GM18870 (cell line): ENCODE results near the gene RPL22L1.
"Not testable (repeated sequence)": the region's sequence is repeated elsewhere in the genome, so short reads cannot be mapped to it uniquely, and the experiment has no call there.

Experiments
- ATAC-seq: cut with Tn5 transposase; IDR thresholded peaks from one replicate; pipeline ENCODE4 v1.9.1; 2021; ENCODE audit warnings: moderate library complexity; ENCODE audit not compliant: unreplicated experiment

The RPL22L1 gene

DNA sequence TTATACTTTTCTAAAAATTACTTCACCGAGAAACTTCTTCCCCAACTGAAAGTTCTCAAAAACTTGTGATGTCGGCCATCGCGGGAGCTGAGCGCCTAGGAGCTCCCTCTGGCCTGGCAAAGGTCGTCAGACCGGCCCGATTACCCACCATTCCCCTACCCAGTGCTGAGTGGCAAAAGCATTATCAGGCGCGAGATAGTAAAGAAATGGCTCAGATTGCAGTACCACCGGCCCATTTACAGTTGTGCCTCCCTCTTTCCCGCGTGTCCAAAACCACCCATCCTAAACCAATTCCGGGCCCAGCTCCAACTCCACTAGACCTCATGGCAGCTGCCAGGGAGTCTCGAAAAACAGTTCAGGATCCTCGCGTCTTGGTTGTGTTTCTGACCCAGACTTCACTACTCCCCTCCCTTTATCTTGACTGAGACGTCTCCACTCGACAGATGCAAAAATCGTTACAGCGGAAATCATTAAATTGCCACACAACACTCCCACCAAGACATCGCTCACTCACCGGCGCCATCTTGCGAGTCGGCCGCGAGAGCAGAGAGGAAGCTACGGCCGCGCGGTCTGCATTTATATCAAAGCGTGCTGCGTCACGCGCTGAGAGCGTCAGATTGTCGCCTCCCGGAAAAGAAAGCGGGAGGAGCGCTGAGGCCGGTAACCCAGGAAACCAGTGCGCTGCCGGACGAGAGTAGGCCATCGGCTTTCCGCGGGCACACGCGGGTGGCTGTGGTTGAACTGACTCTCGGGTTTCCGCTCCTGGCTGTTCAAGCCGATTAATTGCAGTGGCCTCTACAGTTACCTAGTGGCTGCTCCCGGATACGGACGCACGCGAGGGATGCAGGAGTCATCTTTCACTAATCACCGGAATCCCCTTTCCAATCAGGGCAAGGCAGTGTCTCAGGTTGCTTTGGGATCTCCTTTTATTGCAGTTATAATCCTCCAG lies at the start of gene RPL22L1:
Gene RPL22L1, minus strand, starts transcription at position 551 of the 949 bp plus-strand sequence. Its CDS starts 28 bp downstream, at position 523.
- ATAC-seq = peak; percentile 94

DNA sequence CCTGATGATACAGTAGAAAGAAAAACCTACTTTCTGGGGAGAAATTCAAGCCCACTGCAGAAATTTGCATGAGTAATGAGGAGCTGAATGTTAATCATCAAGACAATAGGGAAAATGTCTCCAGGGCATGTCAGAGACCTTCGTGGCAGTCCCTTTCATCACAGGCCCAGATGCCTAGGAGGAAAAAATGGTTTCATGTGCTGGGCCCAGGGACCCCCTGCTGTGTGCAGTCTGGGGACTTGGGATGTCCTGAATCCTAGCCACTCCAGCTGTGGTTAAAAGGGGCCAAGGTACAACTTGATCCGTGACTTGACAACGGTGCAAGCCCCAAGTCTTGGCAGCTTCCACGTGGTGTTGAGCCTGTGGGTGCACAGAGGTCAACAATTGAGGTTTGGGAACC lies 48.7 kb upstream of the RPL22L1 start:
- ATAC-seq = no peak

GRCh38 chr3:170914690-170915089 lies 44.7 kb upstream of the RPL22L1 start:
- ATAC-seq = no peak

DNA sequence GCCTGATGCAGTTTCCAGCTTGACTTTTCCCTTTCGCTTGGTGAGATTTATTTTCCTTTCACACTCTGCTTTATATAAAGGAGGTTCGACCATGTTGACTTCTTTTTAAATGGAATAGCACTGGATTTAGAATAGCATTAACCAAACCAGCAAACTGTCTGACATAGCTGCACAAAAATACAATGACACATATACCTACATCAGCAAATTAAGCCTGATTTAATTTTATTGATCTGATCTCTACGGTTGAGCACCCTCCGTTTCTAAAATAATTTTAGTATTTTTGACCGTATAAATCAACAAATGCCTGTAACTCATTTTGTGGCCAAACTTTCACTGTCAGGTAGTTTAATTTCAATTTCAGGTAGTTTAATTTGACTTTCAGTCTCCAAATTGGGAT lies 44.2 kb upstream of the RPL22L1 start:
- ATAC-seq = no peak

- no peak for ATAC-seq
These were observed 41.1 kb upstream of the RPL22L1 start for GRCh38 chr3:170911051-170911450.

GRCh38 chr3:170910542-170910941 lies 40.5 kb upstream of the RPL22L1 start:
- ATAC-seq = no peak

- no peak for ATAC-seq
These were observed 39.3 kb upstream of the RPL22L1 start for GRCh38 chr3:170909129-170909903.

GRCh38 chr3:170908235-170909116 lies 38.5 kb upstream of the RPL22L1 start, which contains the start of gene EIF5A2:
Gene EIF5A2 (minus strand): TSS chr3:170908637. CDS start chr3:170907806, 831 bp downstream.
- peak; percentile 71 for ATAC-seq

GRCh38 chr3:170907637-170908234 lies 37.7 kb upstream of the RPL22L1 start:
- ATAC-seq = no peak

DNA sequence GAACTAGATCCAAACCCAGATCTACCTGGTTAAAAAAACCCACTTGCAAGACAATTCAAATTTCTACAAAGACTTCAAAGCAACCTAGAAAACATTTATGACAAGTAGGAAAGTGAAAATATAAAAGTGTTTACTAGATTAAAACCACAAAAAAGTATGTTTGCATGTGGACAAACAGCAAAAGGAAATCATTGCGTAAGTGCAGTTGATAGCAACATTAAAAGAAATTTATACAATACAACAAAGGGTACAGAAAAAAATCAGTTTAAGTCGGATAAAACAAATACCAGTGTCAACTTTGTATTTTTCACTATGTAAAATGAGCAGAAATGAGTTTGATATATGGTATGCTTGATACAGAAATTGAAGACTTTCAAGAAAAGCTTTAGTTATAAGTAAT lies 35.9 kb upstream of the RPL22L1 start:
- no peak for ATAC-seq

DNA sequence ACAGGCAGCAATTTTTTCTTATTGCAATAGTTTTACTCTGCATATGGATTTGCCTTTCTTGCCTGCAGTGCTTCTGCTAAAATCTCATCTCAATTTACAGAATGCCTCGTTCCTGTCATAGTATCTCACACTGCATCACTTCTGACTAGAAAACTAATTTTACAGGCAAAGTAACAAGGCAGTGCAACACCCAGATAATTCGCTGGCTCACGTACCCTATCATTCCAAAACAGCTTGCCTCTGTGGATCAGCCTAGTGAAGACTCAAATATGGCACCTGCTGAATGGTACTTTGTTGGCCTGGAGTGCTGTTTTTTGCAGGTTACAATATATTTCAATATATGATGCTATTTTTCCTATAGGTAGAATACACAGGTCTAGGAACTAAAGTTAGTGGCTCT lies 33.1 kb upstream of the RPL22L1 start:
- no peak for ATAC-seq

- ATAC-seq = no peak
These were observed 29.5 kb upstream of the RPL22L1 start for GRCh38 chr3:170899455-170899854.

DNA sequence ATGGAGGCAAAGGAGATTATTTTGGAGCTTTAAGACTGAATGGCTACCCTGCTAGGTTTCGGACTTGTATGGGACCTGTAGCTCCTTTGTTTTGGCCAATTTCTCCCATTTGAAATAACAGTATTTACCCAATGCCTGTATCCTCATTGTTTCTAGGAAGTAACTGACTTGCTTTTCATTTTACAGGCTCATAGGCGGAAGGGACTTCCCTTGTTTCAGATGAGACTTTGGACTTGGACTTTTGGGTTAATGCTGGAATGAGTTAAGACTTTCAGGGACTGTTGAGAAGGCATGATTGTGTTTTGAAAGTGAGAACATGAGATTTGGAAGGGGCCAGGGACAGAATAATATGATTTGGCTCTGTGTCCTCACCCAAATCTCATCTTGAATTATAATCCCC lies 28.0 kb upstream of the RPL22L1 start:
- ATAC-seq = no peak

DNA sequence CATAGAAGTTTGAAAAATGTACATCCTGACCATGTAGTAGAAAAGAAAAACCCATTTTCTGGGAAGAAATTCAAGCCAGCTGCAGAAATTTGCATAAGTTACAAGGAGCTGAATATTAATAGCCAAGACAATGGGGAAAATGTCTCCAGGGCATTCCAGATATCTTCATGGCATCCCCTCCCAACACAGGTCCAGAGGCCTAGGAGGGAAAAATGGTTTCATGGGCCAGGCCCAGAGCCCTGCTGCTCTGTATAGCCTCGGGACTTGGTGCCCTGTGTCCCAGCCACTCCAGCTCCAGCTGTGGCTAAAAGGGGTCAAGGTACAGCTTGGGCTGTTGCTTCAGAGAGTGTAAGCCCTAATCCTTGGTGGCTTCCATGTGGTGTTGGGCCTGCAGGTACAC lies 27.2 kb upstream of the RPL22L1 start:
- not testable (repeated sequence) for ATAC-seq

DNA sequence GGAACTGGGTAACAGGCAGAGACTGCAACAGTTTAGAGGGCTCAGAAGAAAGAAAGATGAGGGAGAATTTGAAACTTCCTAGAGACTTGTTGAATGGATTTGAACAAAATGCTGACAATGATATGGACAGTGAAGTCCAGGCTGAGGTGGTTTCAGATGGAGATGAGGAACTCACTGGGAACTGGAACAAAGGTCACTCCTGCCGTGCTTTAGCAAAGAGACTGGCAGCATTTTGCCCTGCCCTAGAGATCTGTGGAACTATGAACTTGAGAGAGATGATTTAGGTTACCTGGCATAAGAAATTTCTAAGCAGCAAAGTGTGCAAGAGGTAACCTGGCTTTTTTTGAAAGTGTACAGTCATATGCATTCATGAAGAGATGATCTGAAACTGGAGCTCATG lies 26.8 kb upstream of the RPL22L1 start:
- ATAC-seq = no peak

GRCh38 chr3:170896333-170896732 lies 26.3 kb upstream of the RPL22L1 start:
- not testable (repeated sequence) for ATAC-seq

GRCh38 chr3:170893895-170894294 lies 23.9 kb upstream of the RPL22L1 start:
- ATAC-seq = no peak

DNA sequence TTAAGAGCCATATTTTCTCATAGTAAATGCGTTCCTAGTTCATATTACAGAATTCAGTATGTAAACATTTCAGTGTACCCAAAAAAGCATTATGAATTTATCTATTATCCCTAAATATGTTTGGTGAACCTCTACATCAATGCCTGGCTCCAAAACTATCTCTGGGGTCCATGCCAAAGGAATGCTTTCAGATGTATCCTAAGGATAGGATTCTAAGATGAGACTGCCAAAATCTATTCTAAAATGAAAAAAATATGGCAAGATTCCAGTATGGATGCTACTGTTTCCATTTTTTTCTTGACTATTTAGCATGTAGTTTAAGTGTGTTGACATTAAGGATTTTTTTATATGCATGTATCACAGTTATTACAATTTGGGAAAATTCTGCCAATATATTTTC lies 19.6 kb upstream of the RPL22L1 start:
- ATAC-seq = no peak

DNA sequence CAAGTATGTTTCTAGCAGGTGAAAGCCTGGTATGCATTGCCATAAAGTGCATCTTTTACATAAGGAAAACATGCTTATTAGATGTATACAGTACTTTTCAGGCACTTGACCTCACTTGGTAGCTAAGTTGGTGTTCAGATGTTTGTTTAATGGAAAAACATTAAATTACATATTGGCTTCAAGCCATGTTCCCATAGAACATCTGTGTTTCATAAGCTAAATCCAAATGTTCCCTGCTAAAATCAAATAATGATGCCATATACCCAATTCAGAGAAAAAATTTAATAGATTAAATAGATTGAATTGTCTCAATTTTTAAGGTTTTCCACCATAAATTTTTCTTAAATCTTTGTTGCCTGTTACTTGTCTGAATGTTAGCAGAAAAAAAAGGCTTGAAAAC lies 19.1 kb upstream of the RPL22L1 start:
- no peak for ATAC-seq
